H9 (cell line): ENCODE data around the gene FANCC. TPM values are rescaled to one million over a fixed set of nuclear protein-coding genes. Genes with fewer than 3 reads are reported as not detected.
A peak's percentile ranks its signal among the peaks of the same experiment; 100 is the strongest.

ENCODE experiments used
- DNase-seq: peaks from one replicate; pipeline ENCODE4 v3.0.0-alpha.2; 2017
- H2AFZ ChIP-seq: one replicate; pipeline ENCODE4 v1.6.1; 2013; ENCODE audit warnings: mild to moderate bottlenecking, low read length, control low read depth, moderate library complexity
- H2AK5ac ChIP-seq: 2 replicates; pipeline ENCODE4 v1.6.1; 2013; ENCODE audit warnings: low read length, control low read depth, mixed read lengths; ENCODE audit not compliant: insufficient read length
- H2BK120ac ChIP-seq: one replicate; pipeline ENCODE4 v1.6.1; 2013; ENCODE audit warnings: low read depth, mild to moderate bottlenecking, low read length, control low read depth, inconsistent platforms; ENCODE audit not compliant: poor library complexity, severe bottlenecking
- H2BK12ac ChIP-seq: 2 replicates; pipeline ENCODE4 v1.6.1; 2013; ENCODE audit warnings: low read length, control low read depth, mixed read lengths, low read depth; ENCODE audit not compliant: insufficient read length
- H2BK15ac ChIP-seq: 2 replicates; pipeline ENCODE4 v1.6.1; 2013; ENCODE audit warnings: low read depth, low read length, control low read depth
- H2BK20ac ChIP-seq: one replicate; pipeline ENCODE4 v1.6.1; 2013; ENCODE audit warnings: low read depth, mild to moderate bottlenecking, low read length, control low read depth, inconsistent platforms; ENCODE audit not compliant: poor library complexity, severe bottlenecking
- H2BK5ac ChIP-seq: 2 replicates; pipeline ENCODE4 v1.6.1; 2013; ENCODE audit warnings: low read length, control low read depth, mixed read lengths; ENCODE audit not compliant: insufficient read length
- H3K14ac ChIP-seq: 2 replicates; pipeline ENCODE4 v1.6.1; 2013; ENCODE audit warnings: low read length, control low read depth; ENCODE audit not compliant: insufficient read depth
- H3K18ac ChIP-seq: 2 replicates; pipeline ENCODE4 v1.6.1; 2013; ENCODE audit warnings: low read depth, mild to moderate bottlenecking, mixed read lengths, low read length, control low read depth; ENCODE audit not compliant: insufficient read length
- H3K23ac ChIP-seq: 2 replicates; pipeline ENCODE4 v1.6.1; 2013; ENCODE audit warnings: low read length, control low read depth, mixed read lengths, low read depth; ENCODE audit not compliant: insufficient read length
- H3K23me2 ChIP-seq: 2 replicates; pipeline ENCODE4 v1.6.1; 2013; ENCODE audit warnings: low read depth, mild to moderate bottlenecking, mixed read lengths, low read length, control low read depth; ENCODE audit not compliant: insufficient read length, poor library complexity, severe bottlenecking
- H3K27ac ChIP-seq: 2 replicates; pipeline ENCODE4 v1.5.1; 2013; ENCODE audit warnings: low read length, control low read depth, mixed read lengths, low read depth; ENCODE audit not compliant: insufficient read length
- H3K27me3 ChIP-seq: 2 replicates; pipeline ENCODE4 v1.6.1; 2013; ENCODE audit warnings: low read length, control low read depth, inconsistent platforms; ENCODE audit not compliant: insufficient read depth
- H3K4ac ChIP-seq: 2 replicates; pipeline ENCODE4 v1.6.1; 2013; ENCODE audit warnings: low read depth, mild to moderate bottlenecking, control low read depth, inconsistent platforms, low read length, moderate library complexity
- H3K4me1 ChIP-seq: 2 replicates; pipeline ENCODE4 v1.6.1; 2013; ENCODE audit warnings: low read length, control low read depth, inconsistent platforms; ENCODE audit not compliant: insufficient read depth
- H3K4me2 ChIP-seq: 2 replicates; pipeline ENCODE4 v1.6.1; 2013; ENCODE audit warnings: low read length, control low read depth, mixed read lengths; ENCODE audit not compliant: insufficient read length, insufficient read depth
- H3K56ac ChIP-seq: 2 replicates; pipeline ENCODE4 v1.6.1; 2013; ENCODE audit warnings: low read depth, mild to moderate bottlenecking, mixed read lengths, low read length, control low read depth; ENCODE audit not compliant: insufficient read length
- H3K79me1 ChIP-seq: 2 replicates; pipeline ENCODE4 v1.6.1; 2013; ENCODE audit warnings: low read depth, mild to moderate bottlenecking, moderate library complexity, low read length, control low read depth, inconsistent platforms; ENCODE audit not compliant: insufficient read depth, poor library complexity, severe bottlenecking
- H3K79me2 ChIP-seq: 2 replicates; pipeline ENCODE4 v1.6.1; 2013; ENCODE audit warnings: low read length, control low read depth, inconsistent platforms; ENCODE audit not compliant: insufficient read depth
- H3K9ac ChIP-seq: 2 replicates; pipeline ENCODE4 v1.6.1; 2013; ENCODE audit warnings: low read length, control low read depth, mixed read lengths; ENCODE audit not compliant: insufficient read length; ENCODE audit errors: extremely low read depth
- H3K9me3 ChIP-seq: one replicate; pipeline ENCODE4 v1.6.1; 2013; ENCODE audit warnings: low read depth, low read length, inconsistent platforms; ENCODE audit not compliant: control insufficient read depth
- H3T11ph ChIP-seq: one replicate; pipeline ENCODE4 v1.6.1; 2013; ENCODE audit warnings: mild to moderate bottlenecking, low read length, control low read depth, inconsistent platforms
- H4K20me1 ChIP-seq: one replicate; pipeline ENCODE4 v1.6.1; 2013; ENCODE audit not compliant: control insufficient read depth, insufficient read length, insufficient read depth
- H4K5ac ChIP-seq: 2 replicates; pipeline ENCODE4 v1.6.1; 2013; ENCODE audit warnings: low read depth, mild to moderate bottlenecking, mixed read lengths, low read length, control low read depth; ENCODE audit not compliant: insufficient read length
- H4K8ac ChIP-seq: replicated peaks from 2 replicates; pipeline ENCODE4 v1.6.1; 2013; ENCODE audit warnings: low read length, control low read depth, mixed read lengths, low read depth; ENCODE audit not compliant: insufficient read length
- H4K91ac ChIP-seq: 2 replicates; pipeline ENCODE4 v1.6.1; 2013; ENCODE audit warnings: low read depth, mild to moderate bottlenecking, moderate library complexity, mixed read lengths, low read length, control low read depth; ENCODE audit not compliant: insufficient read length
- H3K27ac Mint-ChIP-seq, 3 experiments: 2 replicates in 2 of 3; 3 replicates in 1 of 3; pipeline ENCODE4 v1.8.0; 2020 to 2021; ENCODE audit warnings: mixed read lengths in 3 of 3, mild to moderate bottlenecking in 1 of 3, moderate library complexity in 1 of 3
- H3K27me3 Mint-ChIP-seq: 2 replicates; pipeline ENCODE4 v1.8.0; 2021; ENCODE audit warnings: low read depth, mild to moderate bottlenecking, moderate library complexity, mixed read lengths
- H3K36me3 Mint-ChIP-seq, 3 experiments: 2 replicates in 2 of 3; 3 replicates in 1 of 3; pipeline ENCODE4 v1.8.0; 2020 to 2021; ENCODE audit warnings: low read depth in 3 of 3, mixed read lengths in 3 of 3; ENCODE audit not compliant: insufficient read depth in 1 of 3
- H3K4me1 Mint-ChIP-seq, 2 experiments: 2 replicates each; pipeline ENCODE4 v1.8.0; 2020; ENCODE audit warnings: mixed read lengths in 2 of 2
- H3K4me3 Mint-ChIP-seq, 2 experiments: 2 replicates in 1 of 2; 3 replicates in 1 of 2; pipeline ENCODE4 v1.8.0; 2020 to 2021; ENCODE audit warnings: mild to moderate bottlenecking in 2 of 2, mixed read lengths in 2 of 2, moderate library complexity in 1 of 2
- H3K9me3 Mint-ChIP-seq, 2 experiments: 2 replicates in 1 of 2; 3 replicates in 1 of 2; pipeline ENCODE4 v1.8.0; 2020; ENCODE audit warnings: mild to moderate bottlenecking in 2 of 2, mixed read lengths in 2 of 2, moderate library complexity in 1 of 2
- WGBS: extraction: QIAGEN DNeasy Blood & Tissue Kit; methylation state at CpG from one replicate; pipeline ENCODE4 v1.1.7; 2013; ENCODE audit warnings: missing lambda C conversion rate, low lambda C conversion rate, mixed read lengths; ENCODE audit not compliant: insufficient read length; ENCODE audit errors: extremely low coverage; 5-methylcytosine and 5-hydroxymethylcytosine counted together
- total RNA-seq: library from RNA; stranded (reverse); gene quantifications from 2 replicates; pipeline ENCODE4 v1.2.1, GENCODE V29; 2021
- TF ChIP-seq, protein P1 (sequence below): fragments of 200-600 bp; sonication (generic); conservative IDR thresholded peaks from 3 replicates; pipeline ENCODE4 v1.8.0; 2021; ENCODE audit warnings: antibody characterized with exemption, mild to moderate bottlenecking

FANCC gene
- total RNA-seq, 1 experiment from 2014 or later, result 14.6 TPM

- H2BK15ac ChIP-seq, result no peak overlapping the region
- H3K4ac ChIP-seq, result no peak overlapping the region
- H3T11ph ChIP-seq, result no peak overlapping the region
- H4K91ac ChIP-seq, result no peak overlapping the region
- H3K23ac ChIP-seq, result no peak overlapping the region
- H3K36me3 Mint-ChIP-seq, result no peaks in the 10 kb centered on the region
- H3K4me1 ChIP-seq, result peaks cover 5% of the 10 kb centered on the region
- H3K14ac ChIP-seq, result no peak overlapping the region
- no peaks in the 10 kb centered on the region for H3K27me3 ChIP-seq
- no peak overlapping the region for H2BK20ac ChIP-seq
- no peaks in the 10 kb centered on the region for H3K23me2 ChIP-seq
- H3K27ac ChIP-seq, result no peak overlapping the region
- no peaks in the 10 kb centered on the region for H3K79me1 ChIP-seq
- no peak for DNase-seq
- H2AK5ac ChIP-seq, result no peak overlapping the region
- H2BK12ac ChIP-seq, result no peak overlapping the region
- no peak overlapping the region for H2AFZ ChIP-seq
- no peaks in the 10 kb centered on the region for H3K9me3 Mint-ChIP-seq
- H3K18ac ChIP-seq, result no peak overlapping the region
- no peak overlapping the region for H2BK120ac ChIP-seq
- H4K20me1 ChIP-seq, result peaks cover 3% of the 10 kb centered on the region
- H2BK5ac ChIP-seq, result no peak overlapping the region
- H3K27me3 Mint-ChIP-seq, result no peaks in the 10 kb centered on the region
- H3K4me3 Mint-ChIP-seq, result no peak overlapping the region
- no peaks in the 10 kb centered on the region for H3K79me2 ChIP-seq
- no peak overlapping the region for H4K5ac ChIP-seq
- H3K9me3 ChIP-seq, result no peaks in the 10 kb centered on the region
- peaks cover 22 to 23% of the 10 kb centered on the region in 2 experiments for H3K4me1 Mint-ChIP-seq
- no peak overlapping the region for H3K9ac ChIP-seq
- H3K56ac ChIP-seq, result no peak overlapping the region
- TF ChIP-seq, protein P1, sequence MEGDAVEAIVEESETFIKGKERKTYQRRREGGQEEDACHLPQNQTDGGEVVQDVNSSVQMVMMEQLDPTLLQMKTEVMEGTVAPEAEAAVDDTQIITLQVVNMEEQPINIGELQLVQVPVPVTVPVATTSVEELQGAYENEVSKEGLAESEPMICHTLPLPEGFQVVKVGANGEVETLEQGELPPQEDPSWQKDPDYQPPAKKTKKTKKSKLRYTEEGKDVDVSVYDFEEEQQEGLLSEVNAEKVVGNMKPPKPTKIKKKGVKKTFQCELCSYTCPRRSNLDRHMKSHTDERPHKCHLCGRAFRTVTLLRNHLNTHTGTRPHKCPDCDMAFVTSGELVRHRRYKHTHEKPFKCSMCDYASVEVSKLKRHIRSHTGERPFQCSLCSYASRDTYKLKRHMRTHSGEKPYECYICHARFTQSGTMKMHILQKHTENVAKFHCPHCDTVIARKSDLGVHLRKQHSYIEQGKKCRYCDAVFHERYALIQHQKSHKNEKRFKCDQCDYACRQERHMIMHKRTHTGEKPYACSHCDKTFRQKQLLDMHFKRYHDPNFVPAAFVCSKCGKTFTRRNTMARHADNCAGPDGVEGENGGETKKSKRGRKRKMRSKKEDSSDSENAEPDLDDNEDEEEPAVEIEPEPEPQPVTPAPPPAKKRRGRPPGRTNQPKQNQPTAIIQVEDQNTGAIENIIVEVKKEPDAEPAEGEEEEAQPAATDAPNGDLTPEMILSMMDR, result no peak
- no CpG with 5 or more reads among the region's 8 CpGs for WGBS
- peak overlapping the region in 1 of 3 experiments; percentile 37; a peak in 1 of 7 replicates for H3K27ac Mint-ChIP-seq
- no peak overlapping the region for H4K8ac ChIP-seq
- H3K4me2 ChIP-seq, result no peak overlapping the region
Measured at GRCh38 chr9:95175523-95175922, 142.0 kb downstream of the FANCC start.
